GM12892 (cell line): ENCODE data around the gene PLEKHN1.

ENCODE experiments used
- POLR2A ChIP-seq: IDR thresholded peaks from 2 replicates; pipeline ENCODE4 v1.6.1; 2011; ENCODE audit warnings: low read depth, low read length, control low read depth
- POLR2AphosphoS5 ChIP-seq: IDR thresholded peaks from 2 replicates; pipeline ENCODE4 v1.6.1; 2011; ENCODE audit warnings: low read depth, low read length, control low read depth

DNA sequence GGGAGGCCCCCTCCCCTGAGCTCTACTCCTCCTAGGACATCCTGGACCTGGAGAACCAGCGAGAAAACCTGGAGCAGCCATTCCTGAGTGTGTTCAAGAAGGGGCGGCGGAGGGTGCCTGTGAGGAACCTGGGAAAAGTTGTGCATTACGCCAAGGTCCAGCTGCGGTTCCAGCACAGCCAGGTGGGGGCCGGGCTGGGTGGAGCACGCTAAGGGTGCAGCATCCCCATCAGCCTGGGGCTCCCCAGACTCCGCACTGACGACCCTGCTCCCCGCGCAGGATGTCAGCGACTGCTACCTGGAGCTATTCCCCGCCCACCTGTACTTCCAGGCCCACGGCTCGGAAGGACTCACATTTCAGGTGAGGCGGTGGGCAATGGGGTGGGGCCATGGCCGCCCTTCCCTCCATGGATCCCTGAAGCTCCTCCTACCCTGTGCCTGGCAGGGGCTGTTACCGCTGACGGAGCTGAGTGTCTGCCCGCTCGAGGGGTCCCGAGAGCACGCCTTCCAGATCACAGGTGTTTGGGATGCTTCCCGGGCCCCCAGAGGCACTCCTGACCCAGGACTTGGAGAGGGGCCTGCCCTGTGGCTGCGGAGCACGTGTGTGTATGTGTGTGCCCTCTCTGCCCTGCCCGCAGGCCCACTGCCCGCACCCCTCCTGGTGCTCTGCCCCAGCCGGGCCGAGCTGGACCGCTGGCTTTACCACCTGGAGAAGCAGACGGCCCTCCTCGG, 4.1 kb downstream of the PLEKHN1 start:
- TF ChIP-seq POLR2A, result no peak
- no peak for TF ChIP-seq POLR2AphosphoS5
